HG02938 (cell line): Measurements from ENCODE around the gene ISCA2.

Source experiments
- ATAC-seq: cut with Tn5 transposase; IDR thresholded peaks from one replicate; pipeline ENCODE4 v1.9.1; 2021; ENCODE audit warnings: mild to moderate bottlenecking, moderate library complexity; ENCODE audit not compliant: unreplicated experiment

The ISCA2 gene

GRCh38 chr14:74482571-74482970 lies 11.0 kb upstream of the ISCA2 start:
- ATAC-seq = no peak

GRCh38 chr14:74483321-74483720 lies 10.2 kb upstream of the ISCA2 start:
- no peak for ATAC-seq

GRCh38 chr14:74486164-74486563 lies 7.4 kb upstream of the ISCA2 start:
- no peak for ATAC-seq

GRCh38 chr14:74488786-74489397 lies 4.7 kb upstream of the ISCA2 start:
- ATAC-seq = no peak

GRCh38 chr14:74490486-74490885 lies 3.1 kb upstream of the ISCA2 start:
- ATAC-seq = no peak

- ATAC-seq = no peak
Observed at GRCh38 chr14:74491956-74492775, 1.4 kb upstream of the ISCA2 start.

- peak; percentile 6 for ATAC-seq
Observed at GRCh38 chr14:74492776-74493342, 706 bp upstream of the ISCA2 start, which contains the start of gene NPC2. Gene NPC2 (minus strand): TSS chr14:74493305. CDS start chr14:74493274, 31 bp downstream.

GRCh38 chr14:74495356-74495755 lies 1.8 kb downstream of the ISCA2 start:
- ATAC-seq = no peak

GRCh38 chr14:74500417-74501134 lies 7.0 kb downstream of the ISCA2 start:
- no peak for ATAC-seq

- ATAC-seq = no peak
Observed at GRCh38 chr14:74501135-74501614, 7.6 kb downstream of the ISCA2 start.

- no peak for ATAC-seq
Observed at GRCh38 chr14:74501691-74502090, 8.1 kb downstream of the ISCA2 start.

- no peak for ATAC-seq
Observed at GRCh38 chr14:74502236-74503019, 8.9 kb downstream of the ISCA2 start.

- no peak for ATAC-seq
Observed at GRCh38 chr14:74503291-74503937, 9.8 kb downstream of the ISCA2 start.

- ATAC-seq = no peak
Observed at GRCh38 chr14:74503938-74504335, 10.4 kb downstream of the ISCA2 start.

- ATAC-seq = no peak
Observed at GRCh38 chr14:74504412-74504811, 10.8 kb downstream of the ISCA2 start.

- no peak for ATAC-seq
Observed at GRCh38 chr14:74504874-74505720, 11.5 kb downstream of the ISCA2 start.

GRCh38 chr14:74505831-74506230 lies 12.3 kb downstream of the ISCA2 start:
- no peak for ATAC-seq

GRCh38 chr14:74506411-74506851 lies 12.9 kb downstream of the ISCA2 start:
- no peak for ATAC-seq

- ATAC-seq = no peak
Observed at GRCh38 chr14:74507085-74507484, 13.5 kb downstream of the ISCA2 start.
